DOHH2 (cell line): ENCODE data around the gene GPR26.

Experiments used
- H3F3A ChIP-seq: fragments of 200-600 bp; sonication (generic), shearing (Covaris generic); 2 replicates; pipeline ENCODE4 v1.6.0; 2016; ENCODE audit warnings: antibody characterized with exemption, mild to moderate bottlenecking; ENCODE audit not compliant: control insufficient read depth, insufficient read depth
- H3K27ac ChIP-seq: fragments of 200-600 bp; sonication (generic); 2 replicates; pipeline ENCODE4 v1.5.1; 2014; ENCODE audit warnings: low read depth, mild to moderate bottlenecking, low read length, moderate library complexity
- H3K27me3 ChIP-seq: fragments of 200-600 bp; sonication (generic); 2 replicates; pipeline ENCODE4 v1.6.1; 2014; ENCODE audit warnings: mild to moderate bottlenecking, low read length, mixed read lengths; ENCODE audit not compliant: control insufficient read depth
- H3K36me3 ChIP-seq: fragments of 200-600 bp; sonication (generic); 2 replicates; pipeline ENCODE4 v1.6.1; 2014; ENCODE audit warnings: mild to moderate bottlenecking, low read length, moderate library complexity, mixed read lengths; ENCODE audit not compliant: control insufficient read depth
- H3K4me1 ChIP-seq: fragments of 200-600 bp; sonication (generic); 2 replicates; pipeline ENCODE4 v1.6.1; 2014; ENCODE audit warnings: mild to moderate bottlenecking, low read length, mixed read lengths; ENCODE audit not compliant: control insufficient read depth
- H3K4me2 ChIP-seq: fragments of 200-600 bp; sonication (generic); 2 replicates; pipeline ENCODE4 v1.6.0; 2014; ENCODE audit warnings: mild to moderate bottlenecking, low read length, moderate library complexity
- H3K4me3 ChIP-seq: fragments of 200-600 bp; sonication (generic); 2 replicates; pipeline ENCODE4 v1.5.1; 2014; ENCODE audit warnings: mild to moderate bottlenecking, low read length, mixed read lengths
- H3K79me2 ChIP-seq: fragments of 200-600 bp; sonication (generic); 2 replicates; pipeline ENCODE4 v1.6.1; 2014; ENCODE audit warnings: mild to moderate bottlenecking, low read length, mixed read lengths; ENCODE audit not compliant: control insufficient read depth
- H3K9me2 ChIP-seq: fragments of 200-600 bp; sonication (generic); replicated peaks from 2 replicates; pipeline ENCODE4 v1.6.1; 2014; ENCODE audit warnings: mild to moderate bottlenecking, low read length, mixed read lengths; ENCODE audit not compliant: control insufficient read depth
- H3K9me3 ChIP-seq: fragments of 200-600 bp; sonication (generic); 2 replicates; pipeline ENCODE4 v1.6.1; 2014; ENCODE audit warnings: antibody characterized with exemption, low read length, mixed read lengths; ENCODE audit not compliant: control insufficient read depth, insufficient read depth
- H4K20me1 ChIP-seq: fragments of 200-600 bp; sonication (generic); 2 replicates; pipeline ENCODE4 v1.6.0; 2014; ENCODE audit warnings: low read depth, mild to moderate bottlenecking, antibody characterized with exemption, low read length, moderate library complexity; ENCODE audit not compliant: control insufficient read depth, insufficient read depth
- EZH2phosphoT487 ChIP-seq: fragments of 200-600 bp; sonication (generic); IDR thresholded peaks from 2 replicates; pipeline ENCODE4 v1.6.1; 2017; ENCODE audit warnings: borderline replicate concordance, mild to moderate bottlenecking, antibody characterized with exemption, low read length, moderate library complexity, mixed read lengths
- TF ChIP-seq, protein P1 (sequence below): fragments of 200-600 bp; sonication (generic); IDR thresholded peaks from one replicate; pipeline ENCODE4 v1.5.1; 2014; ENCODE audit warnings: antibody characterized with exemption, mild to moderate bottlenecking, low read depth, low read length; ENCODE audit not compliant: poor library complexity, severe bottlenecking

The GPR26 gene, protein sequence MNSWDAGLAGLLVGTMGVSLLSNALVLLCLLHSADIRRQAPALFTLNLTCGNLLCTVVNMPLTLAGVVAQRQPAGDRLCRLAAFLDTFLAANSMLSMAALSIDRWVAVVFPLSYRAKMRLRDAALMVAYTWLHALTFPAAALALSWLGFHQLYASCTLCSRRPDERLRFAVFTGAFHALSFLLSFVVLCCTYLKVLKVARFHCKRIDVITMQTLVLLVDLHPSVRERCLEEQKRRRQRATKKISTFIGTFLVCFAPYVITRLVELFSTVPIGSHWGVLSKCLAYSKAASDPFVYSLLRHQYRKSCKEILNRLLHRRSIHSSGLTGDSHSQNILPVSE

DNA sequence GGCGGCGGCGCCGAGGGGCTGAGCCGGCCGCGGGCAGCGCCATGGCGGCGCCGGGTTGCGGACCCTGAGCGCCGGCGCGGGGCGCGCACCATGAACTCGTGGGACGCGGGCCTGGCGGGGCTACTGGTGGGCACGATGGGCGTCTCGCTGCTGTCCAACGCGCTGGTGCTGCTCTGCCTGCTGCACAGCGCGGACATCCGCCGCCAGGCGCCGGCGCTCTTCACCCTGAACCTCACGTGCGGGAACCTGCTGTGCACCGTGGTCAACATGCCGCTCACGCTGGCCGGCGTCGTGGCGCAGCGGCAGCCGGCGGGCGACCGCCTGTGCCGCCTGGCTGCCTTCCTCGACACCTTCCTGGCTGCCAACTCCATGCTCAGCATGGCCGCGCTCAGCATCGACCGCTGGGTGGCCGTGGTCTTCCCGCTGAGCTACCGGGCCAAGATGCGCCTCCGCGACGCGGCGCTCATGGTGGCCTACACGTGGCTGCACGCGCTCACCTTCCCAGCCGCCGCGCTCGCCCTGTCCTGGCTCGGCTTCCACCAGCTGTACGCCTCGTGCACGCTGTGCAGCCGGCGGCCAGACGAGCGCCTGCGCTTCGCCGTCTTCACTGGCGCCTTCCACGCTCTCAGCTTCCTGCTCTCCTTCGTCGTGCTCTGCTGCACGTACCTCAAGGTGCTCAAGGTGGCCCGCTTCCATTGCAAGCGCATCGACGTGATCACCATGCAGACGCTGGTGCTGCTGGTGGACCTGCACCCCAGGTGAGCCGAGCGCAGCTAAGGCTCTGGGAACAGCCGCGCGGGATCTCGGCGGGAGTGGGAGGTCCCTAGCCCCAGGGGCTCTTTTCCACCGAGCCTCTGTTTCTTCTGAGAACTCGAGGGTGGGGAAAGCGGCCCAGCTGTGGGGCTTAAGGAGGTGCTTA, at the start of gene GPR26:
GPR26 (plus strand) TSS at position 38 of the 919 bp plus-strand sequence; CDS start at position 91, 53 bp downstream.
- no peaks in the 10 kb centered on the region for H3F3A ChIP-seq
- no peaks in the 10 kb centered on the region for H3K4me1 ChIP-seq
- 0 out of 2 replicates have a peak, but pooled peaks cover 2% of the 10 kb centered on the region for H3K27me3 ChIP-seq
- TF ChIP-seq, protein P1, sequence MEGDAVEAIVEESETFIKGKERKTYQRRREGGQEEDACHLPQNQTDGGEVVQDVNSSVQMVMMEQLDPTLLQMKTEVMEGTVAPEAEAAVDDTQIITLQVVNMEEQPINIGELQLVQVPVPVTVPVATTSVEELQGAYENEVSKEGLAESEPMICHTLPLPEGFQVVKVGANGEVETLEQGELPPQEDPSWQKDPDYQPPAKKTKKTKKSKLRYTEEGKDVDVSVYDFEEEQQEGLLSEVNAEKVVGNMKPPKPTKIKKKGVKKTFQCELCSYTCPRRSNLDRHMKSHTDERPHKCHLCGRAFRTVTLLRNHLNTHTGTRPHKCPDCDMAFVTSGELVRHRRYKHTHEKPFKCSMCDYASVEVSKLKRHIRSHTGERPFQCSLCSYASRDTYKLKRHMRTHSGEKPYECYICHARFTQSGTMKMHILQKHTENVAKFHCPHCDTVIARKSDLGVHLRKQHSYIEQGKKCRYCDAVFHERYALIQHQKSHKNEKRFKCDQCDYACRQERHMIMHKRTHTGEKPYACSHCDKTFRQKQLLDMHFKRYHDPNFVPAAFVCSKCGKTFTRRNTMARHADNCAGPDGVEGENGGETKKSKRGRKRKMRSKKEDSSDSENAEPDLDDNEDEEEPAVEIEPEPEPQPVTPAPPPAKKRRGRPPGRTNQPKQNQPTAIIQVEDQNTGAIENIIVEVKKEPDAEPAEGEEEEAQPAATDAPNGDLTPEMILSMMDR: no peak
- no peak for TF ChIP-seq EZH2phosphoT487
- H3K9me2 ChIP-seq: no peaks in the 10 kb centered on the region
- no peak within 1 kb of the TSS for H3K4me3 ChIP-seq
- H3K79me2 ChIP-seq: no peaks in the 10 kb centered on the region
- no peak within 1 kb of the TSS for H3K27ac ChIP-seq
- no peak within 1 kb of the TSS for H3K4me2 ChIP-seq
- no peaks in the 10 kb centered on the region for H4K20me1 ChIP-seq
- no peaks in the 10 kb centered on the region for H3K9me3 ChIP-seq
- no peaks in the 10 kb centered on the region for H3K36me3 ChIP-seq

DNA sequence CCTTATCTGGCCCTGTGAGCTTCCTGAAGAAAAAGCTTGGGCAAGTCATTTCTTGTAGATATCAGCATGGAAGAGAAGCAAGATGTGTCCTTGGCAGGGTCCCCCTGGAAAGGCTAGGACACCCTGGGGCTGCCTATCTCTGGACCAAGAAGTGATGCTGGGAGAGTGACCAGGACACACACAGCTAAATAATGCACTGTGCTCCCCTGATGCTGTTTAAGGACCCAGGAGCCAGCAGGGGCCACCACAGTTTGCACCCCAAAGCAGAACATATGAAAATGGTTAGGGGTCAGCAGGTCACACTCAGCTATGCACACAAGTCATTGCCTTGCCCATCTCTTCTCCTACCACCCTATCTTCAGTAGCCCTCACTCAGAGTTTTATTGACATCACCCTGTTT, 47.9 kb upstream of the GPR26 start:
- Histone ChIP-seq H3K4me2 (no peak overlapping the region), H3K4me1 (no peaks in the 10 kb centered on the region), H3K36me3 (no peaks in the 10 kb centered on the region), H3K9me2 (no peaks in the 10 kb centered on the region), H3F3A (no peaks in the 10 kb centered on the region), H3K27ac (no peak overlapping the region), H4K20me1 (no peaks in the 10 kb centered on the region), H3K27me3 (no peaks in the 10 kb centered on the region), H3K9me3 (no peaks in the 10 kb centered on the region), H3K79me2 (no peaks in the 10 kb centered on the region), H3K4me3 (no peak overlapping the region)
- TF ChIP-seq, protein P1: no peak
- no peak for TF ChIP-seq EZH2phosphoT487

DNA sequence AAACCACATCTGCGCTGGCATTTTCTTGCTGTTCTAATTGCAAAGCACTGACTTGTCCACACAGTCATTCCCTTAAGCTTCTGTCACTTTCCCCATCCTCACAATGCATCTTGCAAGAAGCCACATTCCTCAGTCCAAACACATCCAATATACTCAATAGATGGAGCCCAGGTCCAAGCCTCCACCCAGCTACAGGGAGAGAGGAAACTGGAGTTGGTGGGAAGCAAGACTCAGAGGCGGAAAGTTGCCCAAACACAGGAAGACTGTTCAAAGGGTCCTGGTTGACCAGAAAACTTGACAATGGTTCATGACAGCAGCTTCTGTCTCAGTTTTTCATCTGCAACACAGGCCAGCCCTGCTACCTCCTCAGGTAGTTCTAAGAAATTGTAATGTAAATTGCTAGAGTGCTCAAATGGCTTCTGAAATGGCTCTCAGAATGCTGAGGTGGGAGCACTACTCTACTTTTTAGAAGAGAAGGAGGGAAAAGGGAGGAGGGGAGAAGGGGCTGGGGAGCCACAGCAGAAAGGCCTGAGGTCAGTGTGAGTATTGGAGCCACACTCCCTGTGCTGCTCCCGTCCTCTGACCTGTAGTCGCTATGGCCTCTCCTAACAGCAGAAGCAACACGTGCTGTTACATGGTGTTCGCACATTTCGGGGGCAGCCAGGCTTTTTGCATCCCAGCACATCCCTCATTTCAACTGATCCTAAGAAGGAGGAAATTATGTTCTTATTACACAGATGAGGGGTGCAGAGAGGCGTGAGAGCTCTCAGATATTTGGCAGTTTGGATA, 46.9 kb upstream of the GPR26 start:
- H3K27me3 ChIP-seq: no peaks in the 10 kb centered on the region
- H3K4me2 ChIP-seq: no peak overlapping the region
- TF ChIP-seq EZH2phosphoT487: no peak
- TF ChIP-seq, protein P1: no peak
- no peaks in the 10 kb centered on the region for H3K4me1 ChIP-seq
- no peaks in the 10 kb centered on the region for H3F3A ChIP-seq
- H3K27ac ChIP-seq: no peak overlapping the region
- no peaks in the 10 kb centered on the region for H3K36me3 ChIP-seq
- no peak overlapping the region for H3K4me3 ChIP-seq
- no peaks in the 10 kb centered on the region for H3K9me3 ChIP-seq
- H4K20me1 ChIP-seq: no peaks in the 10 kb centered on the region
- H3K79me2 ChIP-seq: no peaks in the 10 kb centered on the region
- H3K9me2 ChIP-seq: no peaks in the 10 kb centered on the region
